Transverse colon (tissue), 3 donors: ENCODE measurements around the gene NIT1.

ENCODE experiments used
- POLR2A ChIP-seq: fragments of 450-650 bp; IDR thresholded peaks from one replicate; pipeline ENCODE4 v1.6.1; 2016; ENCODE audit warnings: antibody characterized with exemption, mild to moderate bottlenecking, moderate library complexity
- TF ChIP-seq, protein P1 (sequence below), 5 experiments: fragments of 200-600 bp in 3 of 5; fragments of 450-650 bp in 2 of 5; sonication (generic) in 3 of 5; IDR thresholded peaks; 1 replicate in 2 of 5; 2 replicates in 3 of 5; pipeline ENCODE4 v1.5.1; 2016 to 2017; ENCODE audit warnings: antibody characterized with exemption in 5 of 5, inconsistent platforms in 3 of 5, mild to moderate bottlenecking in 2 of 5, moderate library complexity in 1 of 5

DNA sequence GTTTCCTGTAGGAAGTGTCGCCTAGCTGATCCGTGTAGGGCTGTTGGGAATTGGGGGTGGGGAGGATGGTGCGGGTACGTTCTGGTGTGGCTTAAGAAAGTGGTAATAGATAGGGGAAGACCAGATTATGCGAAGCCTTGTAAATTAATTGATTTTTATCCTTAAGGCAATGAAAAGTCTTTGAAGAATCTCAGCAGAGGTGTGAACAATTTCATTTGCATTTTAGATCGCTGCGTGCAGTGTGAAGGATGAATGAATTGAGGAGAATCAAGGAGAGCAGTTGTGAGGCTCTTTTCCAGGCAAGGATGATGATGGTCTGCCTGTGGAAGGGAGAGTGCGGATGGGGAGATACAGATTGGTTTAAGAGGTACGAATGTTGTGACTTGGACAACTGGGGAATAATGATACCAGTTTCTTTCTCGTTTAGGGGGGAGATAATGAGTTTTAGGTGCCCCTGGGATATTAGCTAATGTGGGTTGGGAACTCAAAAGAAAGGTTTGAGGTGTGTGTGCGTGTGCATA lies 15.4 kb downstream of the NIT1 start:
- no peak for TF ChIP-seq POLR2A
- TF ChIP-seq, protein P1, sequence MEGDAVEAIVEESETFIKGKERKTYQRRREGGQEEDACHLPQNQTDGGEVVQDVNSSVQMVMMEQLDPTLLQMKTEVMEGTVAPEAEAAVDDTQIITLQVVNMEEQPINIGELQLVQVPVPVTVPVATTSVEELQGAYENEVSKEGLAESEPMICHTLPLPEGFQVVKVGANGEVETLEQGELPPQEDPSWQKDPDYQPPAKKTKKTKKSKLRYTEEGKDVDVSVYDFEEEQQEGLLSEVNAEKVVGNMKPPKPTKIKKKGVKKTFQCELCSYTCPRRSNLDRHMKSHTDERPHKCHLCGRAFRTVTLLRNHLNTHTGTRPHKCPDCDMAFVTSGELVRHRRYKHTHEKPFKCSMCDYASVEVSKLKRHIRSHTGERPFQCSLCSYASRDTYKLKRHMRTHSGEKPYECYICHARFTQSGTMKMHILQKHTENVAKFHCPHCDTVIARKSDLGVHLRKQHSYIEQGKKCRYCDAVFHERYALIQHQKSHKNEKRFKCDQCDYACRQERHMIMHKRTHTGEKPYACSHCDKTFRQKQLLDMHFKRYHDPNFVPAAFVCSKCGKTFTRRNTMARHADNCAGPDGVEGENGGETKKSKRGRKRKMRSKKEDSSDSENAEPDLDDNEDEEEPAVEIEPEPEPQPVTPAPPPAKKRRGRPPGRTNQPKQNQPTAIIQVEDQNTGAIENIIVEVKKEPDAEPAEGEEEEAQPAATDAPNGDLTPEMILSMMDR (IDR thresholded peaks at IDR 0.05), result no peak
